ENCODE measurements around the gene CD3G. TPM values are rescaled to one million over a fixed set of nuclear protein-coding genes. Genes with fewer than 3 reads are reported as not detected.

The CD3G gene
- total RNA-seq, 1 donor from 2014 or later: not detected

GRCh38 chr11:118339281-118339961 lies 4.7 kb upstream of the CD3G start:
- H3K4me3 Mint-ChIP-seq (ENCODE audit: unreplicated experiment): no peak overlapping the region
- no peak overlapping the region for H3K27ac Mint-ChIP-seq (ENCODE audit: unreplicated experiment)
- no peaks in the 10 kb centered on the region for H3K9me3 Mint-ChIP-seq (ENCODE audit: unreplicated experiment)
- H3K4me1 Mint-ChIP-seq (ENCODE audit: unreplicated experiment): peaks cover 2% of the 10 kb centered on the region
- TF ChIP-seq CTCF (IDR thresholded peaks at IDR 0.05; ENCODE audit: unreplicated experiment): no peak
- no peak for DNase-seq (ENCODE audit: low spot score)
- peaks cover 4% of the 10 kb centered on the region for H3K27me3 Mint-ChIP-seq (ENCODE audit: unreplicated experiment)
- no peaks in the 10 kb centered on the region for H3K36me3 Mint-ChIP-seq (ENCODE audit: low read depth, unreplicated experiment)

GRCh38 chr11:118340449-118340848 lies 3.7 kb upstream of the CD3G start:
- Mint-ChIP-seq H3K36me3 (ENCODE audit: low read depth, unreplicated experiment) (no peaks in the 10 kb centered on the region), H3K4me3 (ENCODE audit: unreplicated experiment) (no peak overlapping the region), H3K9me3 (ENCODE audit: unreplicated experiment) (no peaks in the 10 kb centered on the region), H3K4me1 (ENCODE audit: unreplicated experiment) (peaks cover 2% of the 10 kb centered on the region), H3K27me3 (ENCODE audit: unreplicated experiment) (peaks cover 4% of the 10 kb centered on the region), H3K27ac (ENCODE audit: unreplicated experiment) (no peak overlapping the region)
- DNase-seq (ENCODE audit: low spot score): no peak
- no peak for TF ChIP-seq CTCF (IDR thresholded peaks at IDR 0.05; ENCODE audit: unreplicated experiment)

- peaks cover 2% of the 10 kb centered on the region for H3K4me1 Mint-ChIP-seq (ENCODE audit: unreplicated experiment)
- TF ChIP-seq CTCF (IDR thresholded peaks at IDR 0.05; ENCODE audit: unreplicated experiment): no peak
- H3K4me3 Mint-ChIP-seq (ENCODE audit: unreplicated experiment): no peak overlapping the region
Measured at GRCh38 chr11:118341261-118341660, 2.9 kb upstream of the CD3G start.

GRCh38 chr11:118341815-118342489 lies 2.2 kb upstream of the CD3G start:
- Mint-ChIP-seq H3K27ac (ENCODE audit: unreplicated experiment) (no peak overlapping the region), H3K36me3 (ENCODE audit: low read depth, unreplicated experiment) (no peaks in the 10 kb centered on the region), H3K4me1 (ENCODE audit: unreplicated experiment) (peaks cover 2% of the 10 kb centered on the region), H3K4me3 (ENCODE audit: unreplicated experiment) (no peak overlapping the region), H3K9me3 (ENCODE audit: unreplicated experiment) (no peaks in the 10 kb centered on the region), H3K27me3 (ENCODE audit: unreplicated experiment) (peaks cover 5% of the 10 kb centered on the region)
- no peak for DNase-seq (ENCODE audit: low spot score)
- no peak for TF ChIP-seq CTCF (IDR thresholded peaks at IDR 0.05; ENCODE audit: unreplicated experiment)

More at GRCh38 chr11:118341261-118341660, 2.9 kb upstream of the CD3G start:
- no peak for DNase-seq (ENCODE audit: low spot score)
- no peaks in the 10 kb centered on the region for H3K9me3 Mint-ChIP-seq (ENCODE audit: unreplicated experiment)
- no peak overlapping the region for H3K27ac Mint-ChIP-seq (ENCODE audit: unreplicated experiment)
- no peaks in the 10 kb centered on the region for H3K36me3 Mint-ChIP-seq (ENCODE audit: low read depth, unreplicated experiment)
- peaks cover 5% of the 10 kb centered on the region for H3K27me3 Mint-ChIP-seq (ENCODE audit: unreplicated experiment)
